Gastrocnemius medialis (tissue), 4 donors: ENCODE results near the gene SLC52A3.

ENCODE experiments used
- POLR2A ChIP-seq, 2 donors: fragments of 450-650 bp; IDR thresholded peaks; one replicate each; pipeline ENCODE4 v1.6.1; 2017; ENCODE audit warnings: antibody characterized with exemption in 2 of 2, mild to moderate bottlenecking in 2 of 2, moderate library complexity in 2 of 2
- TF ChIP-seq, protein P1 (sequence below), 5 experiments: fragments of 450-650 bp in 3 of 5; fragments of 200-600 bp in 2 of 5; sonication (generic) in 2 of 5; IDR thresholded peaks in 4 of 5; conservative IDR thresholded peaks in 1 of 5; 1 replicate in 4 of 5; 2 replicates in 1 of 5; pipeline ENCODE4 v1.5.1; 2016 to 2019; ENCODE audit warnings: antibody characterized with exemption in 5 of 5, mild to moderate bottlenecking in 3 of 5, moderate library complexity in 3 of 5

DNA sequence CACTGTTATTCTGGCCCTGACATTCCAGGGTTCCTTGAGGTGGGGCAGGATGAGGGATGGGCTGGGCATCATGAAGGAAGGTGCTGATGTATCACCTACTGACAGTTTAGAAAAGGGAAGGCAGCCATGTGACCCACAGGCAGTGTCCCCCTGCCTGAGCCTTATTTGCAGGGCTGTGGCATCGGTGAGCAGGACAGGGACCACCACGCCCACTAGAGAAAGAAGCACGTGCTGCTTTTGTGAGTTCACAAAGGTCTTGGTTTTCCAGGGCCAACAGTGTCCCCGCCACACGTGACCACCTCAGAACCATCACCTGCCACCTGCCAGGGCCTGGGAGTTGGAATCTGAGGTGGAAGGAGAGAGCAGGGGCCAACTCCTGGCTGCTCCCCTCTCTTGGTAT lies 49.2 kb downstream of the SLC52A3 start:
- TF ChIP-seq, protein P1, sequence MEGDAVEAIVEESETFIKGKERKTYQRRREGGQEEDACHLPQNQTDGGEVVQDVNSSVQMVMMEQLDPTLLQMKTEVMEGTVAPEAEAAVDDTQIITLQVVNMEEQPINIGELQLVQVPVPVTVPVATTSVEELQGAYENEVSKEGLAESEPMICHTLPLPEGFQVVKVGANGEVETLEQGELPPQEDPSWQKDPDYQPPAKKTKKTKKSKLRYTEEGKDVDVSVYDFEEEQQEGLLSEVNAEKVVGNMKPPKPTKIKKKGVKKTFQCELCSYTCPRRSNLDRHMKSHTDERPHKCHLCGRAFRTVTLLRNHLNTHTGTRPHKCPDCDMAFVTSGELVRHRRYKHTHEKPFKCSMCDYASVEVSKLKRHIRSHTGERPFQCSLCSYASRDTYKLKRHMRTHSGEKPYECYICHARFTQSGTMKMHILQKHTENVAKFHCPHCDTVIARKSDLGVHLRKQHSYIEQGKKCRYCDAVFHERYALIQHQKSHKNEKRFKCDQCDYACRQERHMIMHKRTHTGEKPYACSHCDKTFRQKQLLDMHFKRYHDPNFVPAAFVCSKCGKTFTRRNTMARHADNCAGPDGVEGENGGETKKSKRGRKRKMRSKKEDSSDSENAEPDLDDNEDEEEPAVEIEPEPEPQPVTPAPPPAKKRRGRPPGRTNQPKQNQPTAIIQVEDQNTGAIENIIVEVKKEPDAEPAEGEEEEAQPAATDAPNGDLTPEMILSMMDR (IDR thresholded peaks at IDR 0.05 in 4 of 5, conservative IDR thresholded peaks at IDR 0.05 in 1 of 5): no peak
- TF ChIP-seq POLR2A (IDR thresholded peaks at IDR 0.05): no peak
